GM19468 (cell line): Measurements from ENCODE around the gene CHCHD10.
"Not testable (repeated sequence)": the region's sequence is repeated elsewhere in the genome, so short reads cannot be mapped to it uniquely, and the experiment has no call there.

ENCODE experiments used
- ATAC-seq: cut with Tn5 transposase; IDR thresholded peaks from one replicate; pipeline ENCODE4 v1.9.1; 2021; ENCODE audit warnings: mild to moderate bottlenecking, moderate library complexity, moderate number of reproducible peaks; ENCODE audit not compliant: unreplicated experiment; ENCODE audit errors: extremely low read depth

The CHCHD10 gene

GRCh38 chr22:23752750-23753149 is 15.0 kb downstream of the CHCHD10 start:
- ATAC-seq: no peak

GRCh38 chr22:23752090-23752691 is 15.6 kb downstream of the CHCHD10 start:
- ATAC-seq: no peak

GRCh38 chr22:23751441-23751996 is 16.3 kb downstream of the CHCHD10 start:
- ATAC-seq: no peak

- ATAC-seq: no peak
Measured at GRCh38 chr22:23750714-23751440, 16.9 kb downstream of the CHCHD10 start, which contains the start of gene ZNF70. Gene ZNF70 (minus strand): TSS chr22:23751112. CDS start chr22:23745140, 5,972 bp downstream.

- no peak for ATAC-seq
Measured at GRCh38 chr22:23750367-23750713, 17.4 kb downstream of the CHCHD10 start.

- ATAC-seq: no peak
Measured at GRCh38 chr22:23749841-23750301, 17.9 kb downstream of the CHCHD10 start.

GRCh38 chr22:23745791-23746190 is 22.0 kb downstream of the CHCHD10 start:
- no peak for ATAC-seq

- no peak for ATAC-seq
Measured at GRCh38 chr22:23744485-23744884, 23.3 kb downstream of the CHCHD10 start.

- no peak for ATAC-seq
Measured at GRCh38 chr22:23744001-23744400, 23.8 kb downstream of the CHCHD10 start.

GRCh38 chr22:23743303-23743705 is 24.5 kb downstream of the CHCHD10 start:
- ATAC-seq: no peak

- no peak for ATAC-seq
Measured at GRCh38 chr22:23742505-23743264, 25.1 kb downstream of the CHCHD10 start.

- ATAC-seq: no peak
Measured at GRCh38 chr22:23737696-23738095, 30.1 kb downstream of the CHCHD10 start.

GRCh38 chr22:23728108-23728507 is 39.7 kb downstream of the CHCHD10 start:
- not testable (repeated sequence) for ATAC-seq

GRCh38 chr22:23722724-23723123 is 45.0 kb downstream of the CHCHD10 start:
- ATAC-seq: no peak

- ATAC-seq: no peak
Measured at GRCh38 chr22:23722160-23722559, 45.6 kb downstream of the CHCHD10 start.

- no peak for ATAC-seq
Measured at GRCh38 chr22:23720855-23721254, 46.9 kb downstream of the CHCHD10 start.

- no peak for ATAC-seq
Measured at GRCh38 chr22:23718371-23719165, 49.2 kb downstream of the CHCHD10 start.

GRCh38 chr22:23716811-23717801 is 50.7 kb downstream of the CHCHD10 start:
- no peak for ATAC-seq
